Glutamatergic neuron (in vitro differentiated cells): Measurements from ENCODE around the gene CERS3. TPM values are rescaled to one million over a fixed set of nuclear protein-coding genes. Genes with fewer than 3 reads are reported as not detected.

Experiments used
- DNase-seq: peaks from one replicate; pipeline ENCODE4 v3.0.0; 2022
- H3K27ac Mint-ChIP-seq: one replicate; pipeline ENCODE4 v1.8.0; 2020; ENCODE audit warnings: mild to moderate bottlenecking, mixed read lengths, inconsistent platforms; ENCODE audit not compliant: unreplicated experiment
- H3K27me3 Mint-ChIP-seq: one replicate; pipeline ENCODE4 v1.8.0; 2020; ENCODE audit warnings: mild to moderate bottlenecking, moderate library complexity, mixed read lengths, inconsistent platforms; ENCODE audit not compliant: unreplicated experiment
- H3K36me3 Mint-ChIP-seq: one replicate; pipeline ENCODE4 v1.8.0; 2020; ENCODE audit warnings: mild to moderate bottlenecking, mixed read lengths, inconsistent platforms; ENCODE audit not compliant: unreplicated experiment
- H3K4me1 Mint-ChIP-seq: one replicate; pipeline ENCODE4 v1.8.0; 2020; ENCODE audit warnings: mild to moderate bottlenecking, low read depth, mixed read lengths, inconsistent platforms; ENCODE audit not compliant: unreplicated experiment
- H3K4me3 Mint-ChIP-seq: one replicate; pipeline ENCODE4 v1.8.0; 2020; ENCODE audit warnings: mild to moderate bottlenecking, mixed read lengths, inconsistent platforms; ENCODE audit not compliant: unreplicated experiment
- H3K9me3 Mint-ChIP-seq: one replicate; pipeline ENCODE4 v1.8.0; 2020; ENCODE audit warnings: mild to moderate bottlenecking, moderate library complexity, mixed read lengths, inconsistent platforms; ENCODE audit not compliant: unreplicated experiment
- total RNA-seq: library from RNA; stranded (reverse); fragmentation: NEBNext Ultra II Directional; extraction: Animal tissue kit (Norgen Biotek cat#: 25700); gene quantifications from one replicate; pipeline ENCODE4 v1.2.1, GENCODE V29; 2021; ENCODE audit not compliant: unreplicated experiment
- TF ChIP-seq, protein P1 (sequence below): fragments of 200-600 bp; sonication (generic); IDR thresholded peaks from one replicate; pipeline ENCODE4 v1.5.0; 2021; ENCODE audit not compliant: partially characterized antibody, unreplicated experiment

Gene CERS3
- total RNA-seq, 1 donor from 2014 or later: not detected

DNA sequence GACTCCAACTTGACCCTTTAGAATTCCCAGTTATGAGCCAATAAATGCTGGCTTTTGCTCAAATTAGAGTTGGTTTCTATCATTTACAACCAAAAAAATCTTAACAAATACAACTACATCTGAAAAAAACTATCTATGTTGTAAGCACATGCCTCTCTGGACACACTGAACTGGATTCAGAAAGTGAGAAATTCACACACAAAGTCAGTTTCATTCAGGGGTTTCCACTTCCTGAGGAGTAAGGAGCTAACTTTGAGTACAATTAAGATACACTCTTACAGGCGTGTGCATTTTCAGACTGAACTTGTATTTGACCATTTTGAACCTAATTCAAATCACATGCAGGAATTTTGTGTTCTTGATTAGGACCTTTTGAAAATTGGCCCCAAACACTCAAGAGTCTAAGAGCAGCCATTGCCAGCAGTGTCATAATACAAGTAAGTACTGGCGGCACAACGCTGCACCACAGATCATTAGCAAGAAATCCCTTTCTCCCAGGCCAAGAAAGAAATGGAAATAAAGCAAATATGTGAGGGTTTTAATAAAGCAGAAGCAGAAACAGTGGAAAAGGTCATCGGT lies 42.1 kb upstream of the CERS3 start:
- TF ChIP-seq, protein P1, sequence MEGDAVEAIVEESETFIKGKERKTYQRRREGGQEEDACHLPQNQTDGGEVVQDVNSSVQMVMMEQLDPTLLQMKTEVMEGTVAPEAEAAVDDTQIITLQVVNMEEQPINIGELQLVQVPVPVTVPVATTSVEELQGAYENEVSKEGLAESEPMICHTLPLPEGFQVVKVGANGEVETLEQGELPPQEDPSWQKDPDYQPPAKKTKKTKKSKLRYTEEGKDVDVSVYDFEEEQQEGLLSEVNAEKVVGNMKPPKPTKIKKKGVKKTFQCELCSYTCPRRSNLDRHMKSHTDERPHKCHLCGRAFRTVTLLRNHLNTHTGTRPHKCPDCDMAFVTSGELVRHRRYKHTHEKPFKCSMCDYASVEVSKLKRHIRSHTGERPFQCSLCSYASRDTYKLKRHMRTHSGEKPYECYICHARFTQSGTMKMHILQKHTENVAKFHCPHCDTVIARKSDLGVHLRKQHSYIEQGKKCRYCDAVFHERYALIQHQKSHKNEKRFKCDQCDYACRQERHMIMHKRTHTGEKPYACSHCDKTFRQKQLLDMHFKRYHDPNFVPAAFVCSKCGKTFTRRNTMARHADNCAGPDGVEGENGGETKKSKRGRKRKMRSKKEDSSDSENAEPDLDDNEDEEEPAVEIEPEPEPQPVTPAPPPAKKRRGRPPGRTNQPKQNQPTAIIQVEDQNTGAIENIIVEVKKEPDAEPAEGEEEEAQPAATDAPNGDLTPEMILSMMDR: no peak
- Mint-ChIP-seq H3K4me3 (no peak overlapping the region), H3K4me1 (no peaks in the 10 kb centered on the region), H3K36me3 (no peaks in the 10 kb centered on the region), H3K27ac (no peak overlapping the region), H3K9me3 (no peaks in the 10 kb centered on the region), H3K27me3 (no peaks in the 10 kb centered on the region)
- no peak for DNase-seq

GRCh38 chr15:100570275-100570674 lies 41.5 kb upstream of the CERS3 start:
- no peaks in the 10 kb centered on the region for H3K4me1 Mint-ChIP-seq
- no peaks in the 10 kb centered on the region for H3K9me3 Mint-ChIP-seq
- no peaks in the 10 kb centered on the region for H3K36me3 Mint-ChIP-seq
- no peaks in the 10 kb centered on the region for H3K27me3 Mint-ChIP-seq
- H3K27ac Mint-ChIP-seq: no peak overlapping the region
- H3K4me3 Mint-ChIP-seq: no peak overlapping the region
- no peak for DNase-seq
- TF ChIP-seq, protein P1: no peak

DNA sequence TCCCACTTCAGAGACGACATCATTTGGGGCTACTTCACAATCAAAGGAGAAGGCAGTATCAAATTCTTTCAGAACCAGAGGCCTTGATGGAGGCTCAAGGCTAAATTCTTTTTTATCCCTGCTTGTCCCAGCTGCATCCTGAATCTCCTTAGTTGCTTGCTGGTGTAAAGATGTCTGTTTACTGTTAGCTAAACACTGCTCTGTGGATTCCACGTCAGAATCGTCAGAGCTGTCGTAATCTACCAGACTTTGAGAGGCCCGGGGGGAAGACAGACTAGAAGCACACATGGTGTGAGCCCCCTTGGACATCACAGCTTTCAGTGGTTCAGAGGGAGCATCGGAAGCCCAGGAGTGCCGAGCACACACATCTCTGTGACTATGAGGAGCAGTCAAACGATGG lies 40.6 kb upstream of the CERS3 start:
- no peak for DNase-seq
- no peak overlapping the region for H3K27ac Mint-ChIP-seq
- TF ChIP-seq, protein P1: no peak
- H3K36me3 Mint-ChIP-seq: no peaks in the 10 kb centered on the region
- no peaks in the 10 kb centered on the region for H3K4me1 Mint-ChIP-seq
- no peaks in the 10 kb centered on the region for H3K27me3 Mint-ChIP-seq
- H3K4me3 Mint-ChIP-seq: no peak overlapping the region
- H3K9me3 Mint-ChIP-seq: no peaks in the 10 kb centered on the region

GRCh38 chr15:100566850-100567628 lies 38.3 kb upstream of the CERS3 start:
- H3K27me3 Mint-ChIP-seq: no peaks in the 10 kb centered on the region
- TF ChIP-seq, protein P1: no peak
- DNase-seq: no peak
- H3K27ac Mint-ChIP-seq: no peak overlapping the region
- H3K4me3 Mint-ChIP-seq: no peak overlapping the region
- H3K36me3 Mint-ChIP-seq: no peaks in the 10 kb centered on the region
- no peaks in the 10 kb centered on the region for H3K4me1 Mint-ChIP-seq
- no peaks in the 10 kb centered on the region for H3K9me3 Mint-ChIP-seq

GRCh38 chr15:100565591-100565990 lies 36.8 kb upstream of the CERS3 start:
- no peak overlapping the region for H3K4me3 Mint-ChIP-seq
- no peaks in the 10 kb centered on the region for H3K27me3 Mint-ChIP-seq
- TF ChIP-seq, protein P1: no peak
- no peak overlapping the region for H3K27ac Mint-ChIP-seq
- no peaks in the 10 kb centered on the region for H3K9me3 Mint-ChIP-seq
- H3K36me3 Mint-ChIP-seq: no peaks in the 10 kb centered on the region
- DNase-seq: no peak
- no peaks in the 10 kb centered on the region for H3K4me1 Mint-ChIP-seq
